HG02884 (cell line): ENCODE results near the gene RPS8.
"Not testable (repeated sequence)": the region's sequence is repeated elsewhere in the genome, so short reads cannot be mapped to it uniquely, and the experiment has no call there.

Experiments
- ATAC-seq: cut with Tn5 transposase; IDR thresholded peaks from one replicate; pipeline ENCODE4 v1.9.1; 2021; ENCODE audit warnings: mild to moderate bottlenecking, moderate library complexity; ENCODE audit not compliant: unreplicated experiment

The RPS8 gene

DNA sequence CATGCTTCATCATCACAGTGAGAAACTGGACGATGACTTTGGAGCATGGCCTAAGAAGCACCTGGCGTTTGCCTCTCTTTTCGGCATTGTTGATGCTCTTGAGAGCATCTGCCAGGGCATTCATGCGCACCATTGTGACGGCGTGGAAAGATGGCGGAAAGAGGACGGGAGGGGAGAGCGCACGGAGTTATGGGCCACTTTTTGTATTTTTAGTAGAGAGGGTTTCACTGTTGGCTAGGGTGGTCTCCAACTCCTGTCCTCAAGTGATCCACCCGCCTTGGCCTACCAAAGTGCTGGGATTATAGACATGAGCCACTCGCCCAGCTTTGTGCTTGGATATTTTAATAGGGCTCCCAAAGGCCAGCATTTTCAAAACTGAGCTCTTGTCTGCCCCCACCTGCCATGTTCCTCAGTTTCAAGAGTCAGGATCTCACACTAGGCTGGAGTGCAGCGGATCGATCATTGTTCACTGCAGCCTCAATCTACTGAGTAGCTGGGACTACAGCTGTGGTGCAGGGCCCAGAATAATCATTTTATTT is 5.3 kb downstream of the RPS8 start:
- no peak for ATAC-seq

DNA sequence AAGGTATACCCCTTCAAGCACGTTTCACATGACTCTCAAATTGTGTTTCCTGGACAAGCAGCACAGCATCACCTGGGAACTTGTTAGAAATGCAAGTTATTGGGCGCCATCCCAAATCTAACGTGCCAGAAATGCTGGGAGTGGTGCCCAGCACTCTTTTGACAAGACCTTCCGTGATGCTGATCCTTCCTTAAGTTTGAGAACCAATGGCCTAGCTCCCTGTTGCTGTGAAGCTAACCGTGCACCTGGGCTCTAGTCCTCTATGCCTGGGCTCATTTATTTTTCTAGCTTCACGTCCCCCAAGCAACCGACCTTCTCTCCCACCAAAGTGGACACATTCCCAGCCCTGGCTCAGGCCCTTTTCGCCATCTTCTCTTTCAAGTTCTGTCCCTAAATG is 8.4 kb downstream of the RPS8 start:
- ATAC-seq = no peak

DNA sequence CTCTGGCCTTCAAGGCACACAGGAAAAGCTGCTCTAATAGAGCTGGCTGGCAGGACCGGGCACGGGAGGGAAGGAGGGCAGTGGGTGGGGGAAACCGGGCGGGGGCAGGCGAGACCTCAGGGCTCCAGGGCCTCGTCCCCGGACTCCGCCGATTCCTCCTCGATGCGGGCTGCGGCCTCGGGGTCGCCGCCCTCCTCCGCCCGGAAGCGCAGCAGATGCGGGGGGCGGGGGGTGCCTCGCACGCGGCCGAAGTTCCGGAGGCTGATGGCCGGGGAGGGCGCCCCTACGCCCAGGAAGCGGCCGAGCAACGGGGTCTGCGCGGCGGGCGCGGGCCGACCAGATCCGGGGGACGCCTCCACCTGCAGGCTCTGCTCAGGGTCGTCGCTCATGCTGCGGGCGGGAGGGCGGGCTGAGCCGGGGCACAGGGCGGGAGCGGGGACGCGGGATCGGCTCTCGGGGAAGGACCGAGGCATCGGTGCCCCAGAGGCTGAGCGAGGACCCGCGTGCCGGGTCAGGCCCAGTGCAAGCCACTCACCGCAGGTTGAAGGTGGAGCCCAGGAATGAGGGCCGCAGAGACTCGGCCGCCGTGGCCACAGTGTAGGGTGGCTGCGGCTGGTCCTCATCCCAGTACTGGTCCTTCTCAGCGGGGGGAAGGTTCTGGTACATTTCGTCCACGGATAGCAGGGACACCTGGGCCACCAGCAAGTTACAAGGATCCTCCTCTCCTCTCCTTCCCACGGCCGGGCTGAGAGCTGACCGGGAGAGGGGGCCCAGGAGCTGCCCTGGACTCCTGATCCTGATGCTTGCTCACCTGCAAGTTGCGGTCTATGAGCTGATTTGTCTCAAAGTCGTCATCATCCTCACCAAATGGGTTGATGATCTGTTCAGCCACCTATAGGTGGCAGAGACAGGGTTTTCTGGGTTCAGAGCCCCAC is 9.0 kb downstream of the RPS8 start:
- no peak for ATAC-seq

DNA sequence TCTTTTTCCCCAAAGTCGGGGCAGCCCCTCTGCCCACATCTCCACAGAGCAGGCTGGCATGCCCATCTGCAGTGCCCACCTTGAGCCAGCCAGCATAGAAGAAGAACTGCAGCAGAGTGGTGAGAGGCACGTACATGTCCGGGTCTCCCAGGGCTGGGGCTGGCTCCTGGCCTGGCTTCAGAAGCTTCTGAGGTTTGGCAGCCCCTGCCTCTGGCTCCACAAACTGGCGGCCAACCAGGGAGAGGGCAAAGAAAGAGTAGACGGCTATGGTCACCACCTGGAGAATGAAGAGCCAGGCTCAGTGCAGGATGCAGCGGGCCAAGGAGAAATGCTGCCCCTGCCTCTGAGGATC is 9.7 kb downstream of the RPS8 start:
- no peak for ATAC-seq

DNA sequence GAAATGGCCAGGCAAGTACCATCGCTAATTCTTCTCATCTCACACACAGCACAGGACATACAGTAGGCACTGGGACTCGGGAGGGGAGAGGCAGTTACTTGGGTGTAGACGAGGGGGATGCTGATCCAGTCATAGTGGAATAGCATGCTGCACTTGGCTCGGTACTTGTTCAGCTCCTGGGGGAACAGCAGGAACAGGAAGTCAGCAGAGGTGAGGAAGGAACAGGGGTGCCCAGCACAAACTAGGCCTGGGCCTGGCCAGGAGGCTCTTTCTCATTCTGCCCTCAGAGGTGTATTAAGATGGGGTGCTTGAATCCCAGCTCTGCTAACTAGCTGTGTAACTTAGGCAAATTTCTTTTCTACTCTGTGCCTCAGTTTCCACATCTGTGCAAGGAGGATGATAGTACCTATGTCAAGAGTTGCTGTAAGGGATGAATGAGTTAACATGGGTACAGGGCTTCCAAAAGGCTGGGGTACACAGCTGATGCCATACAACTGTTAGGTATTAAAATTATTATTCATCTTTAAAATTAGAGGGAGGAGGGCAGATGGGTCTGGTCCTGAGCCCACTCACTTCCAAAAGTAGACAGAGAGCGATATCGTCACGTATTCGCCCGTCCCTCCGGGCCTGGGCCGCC is 10.3 kb downstream of the RPS8 start:
- no peak for ATAC-seq

DNA sequence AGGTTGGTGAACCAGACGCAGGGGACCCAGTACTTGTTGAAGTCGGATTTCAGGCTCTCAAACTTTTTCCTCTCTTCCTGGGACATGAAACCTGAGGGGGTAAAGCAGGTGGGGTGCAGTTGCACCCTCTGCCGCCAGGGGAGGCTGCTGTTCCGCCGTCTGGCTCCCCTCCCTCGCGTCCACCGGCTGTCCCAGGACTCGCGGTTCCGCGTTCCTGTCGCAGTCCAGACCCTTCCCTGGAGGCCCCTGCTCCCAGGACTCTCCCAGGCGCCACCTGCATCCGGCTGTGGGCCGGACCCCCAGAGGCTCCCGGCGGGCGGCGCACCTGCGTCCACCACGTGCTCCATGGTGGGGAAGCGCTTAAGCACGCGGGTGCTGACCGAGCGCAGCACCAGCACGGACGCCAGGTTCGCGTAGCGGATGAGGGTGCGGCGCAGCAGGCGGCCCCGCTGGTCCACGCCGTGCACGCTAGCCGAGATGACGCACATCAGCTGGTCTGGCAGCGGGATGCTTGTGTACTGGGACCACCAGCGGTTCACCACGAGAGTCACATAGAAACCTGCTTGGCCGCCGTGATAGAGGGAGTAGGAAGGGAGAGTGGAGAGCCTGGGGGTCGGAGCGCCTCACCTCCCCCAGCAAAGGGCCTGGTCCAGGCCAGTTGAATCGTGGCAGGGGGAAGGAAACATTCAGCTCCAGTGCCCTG is 10.9 kb downstream of the RPS8 start:
- no peak for ATAC-seq

DNA sequence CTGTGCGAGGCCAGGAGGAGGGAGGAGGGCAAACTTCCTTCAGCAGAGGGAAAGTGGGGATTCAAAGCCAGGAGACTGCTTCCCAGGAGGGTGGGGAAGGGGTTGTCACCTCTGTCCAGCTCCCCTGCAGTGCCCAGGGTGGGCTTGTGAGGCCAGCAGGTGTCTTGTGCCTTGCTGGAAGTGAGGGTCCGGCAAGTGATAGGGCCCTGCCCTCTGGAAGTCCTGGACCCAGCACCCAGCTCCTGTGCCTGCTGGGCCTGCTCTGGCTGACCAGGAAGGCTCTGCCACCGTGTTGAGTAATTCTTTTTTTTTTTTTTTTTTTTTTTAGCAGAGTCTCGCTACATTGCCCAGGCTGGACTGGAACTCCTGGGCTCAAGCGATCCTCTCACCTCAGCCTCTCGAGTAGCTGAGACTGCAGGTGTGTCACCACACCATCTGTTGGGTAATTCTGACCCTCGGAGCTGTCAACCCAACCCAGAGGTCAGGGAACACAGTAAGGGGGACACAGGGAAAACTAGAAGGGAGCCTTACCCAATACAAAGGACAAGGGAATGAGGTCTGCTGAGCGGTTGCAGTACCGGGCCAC is 11.6 kb downstream of the RPS8 start:
- no peak for ATAC-seq

DNA sequence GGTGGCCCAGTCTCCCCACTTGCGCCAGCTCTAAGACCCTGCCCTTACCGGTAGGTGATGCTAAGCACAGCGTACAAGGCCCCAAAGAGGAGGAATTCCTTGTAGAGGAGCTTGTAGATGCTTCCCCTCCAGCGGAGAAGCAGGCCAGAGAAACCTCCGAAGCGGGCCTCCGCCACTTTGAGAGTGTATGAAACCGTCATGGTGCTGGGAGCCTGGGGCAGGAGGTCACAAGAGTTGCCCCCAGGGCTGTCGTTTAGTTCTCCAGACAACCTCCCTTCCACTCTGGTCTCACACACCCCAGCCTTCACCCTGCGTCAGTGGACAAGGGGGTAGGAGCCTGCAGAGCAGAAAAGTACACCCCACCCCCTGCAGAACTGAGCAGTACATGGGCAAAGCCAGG is 12.2 kb downstream of the RPS8 start:
- ATAC-seq = no peak

DNA sequence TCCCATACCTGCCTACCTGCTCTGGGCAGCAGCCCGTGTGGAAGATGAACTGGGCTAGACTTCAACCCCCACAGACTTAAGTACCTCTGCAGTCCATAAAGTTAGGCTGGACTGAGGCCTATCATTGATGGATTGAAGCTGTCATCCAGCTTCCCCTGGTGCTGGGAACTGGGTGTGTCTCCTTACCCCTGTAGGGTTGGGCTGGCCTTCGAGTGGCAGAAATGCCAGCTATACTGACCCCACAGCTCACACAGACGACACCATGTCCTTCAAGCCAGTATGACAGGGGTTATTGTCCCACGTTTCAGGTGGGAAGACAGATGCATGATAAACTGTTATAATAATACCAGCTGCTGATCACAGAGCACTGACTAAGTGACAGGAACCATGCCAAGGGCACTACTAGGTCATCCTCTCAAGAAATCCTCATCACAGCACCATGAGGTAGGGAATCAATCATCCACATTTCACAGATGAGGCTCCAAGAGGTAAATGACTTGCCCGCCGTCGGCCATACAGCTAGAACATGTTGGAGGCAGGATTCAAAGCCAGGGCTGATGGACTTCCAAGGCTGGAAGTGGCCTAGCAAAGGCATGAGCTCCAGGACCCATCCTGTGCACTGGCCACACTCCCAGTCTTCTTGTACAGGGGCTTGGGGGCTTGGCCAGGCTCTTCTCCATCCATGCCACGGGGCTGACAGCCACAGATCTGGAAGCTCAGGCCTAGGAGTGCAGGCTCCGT is 12.9 kb downstream of the RPS8 start, which contains the start of gene BEST4:
BEST4 (minus strand) TSS at position 51 of the 741 bp plus-strand sequence. CDS start 465 bp downstream, outside the sequence.
- ATAC-seq = no peak

DNA sequence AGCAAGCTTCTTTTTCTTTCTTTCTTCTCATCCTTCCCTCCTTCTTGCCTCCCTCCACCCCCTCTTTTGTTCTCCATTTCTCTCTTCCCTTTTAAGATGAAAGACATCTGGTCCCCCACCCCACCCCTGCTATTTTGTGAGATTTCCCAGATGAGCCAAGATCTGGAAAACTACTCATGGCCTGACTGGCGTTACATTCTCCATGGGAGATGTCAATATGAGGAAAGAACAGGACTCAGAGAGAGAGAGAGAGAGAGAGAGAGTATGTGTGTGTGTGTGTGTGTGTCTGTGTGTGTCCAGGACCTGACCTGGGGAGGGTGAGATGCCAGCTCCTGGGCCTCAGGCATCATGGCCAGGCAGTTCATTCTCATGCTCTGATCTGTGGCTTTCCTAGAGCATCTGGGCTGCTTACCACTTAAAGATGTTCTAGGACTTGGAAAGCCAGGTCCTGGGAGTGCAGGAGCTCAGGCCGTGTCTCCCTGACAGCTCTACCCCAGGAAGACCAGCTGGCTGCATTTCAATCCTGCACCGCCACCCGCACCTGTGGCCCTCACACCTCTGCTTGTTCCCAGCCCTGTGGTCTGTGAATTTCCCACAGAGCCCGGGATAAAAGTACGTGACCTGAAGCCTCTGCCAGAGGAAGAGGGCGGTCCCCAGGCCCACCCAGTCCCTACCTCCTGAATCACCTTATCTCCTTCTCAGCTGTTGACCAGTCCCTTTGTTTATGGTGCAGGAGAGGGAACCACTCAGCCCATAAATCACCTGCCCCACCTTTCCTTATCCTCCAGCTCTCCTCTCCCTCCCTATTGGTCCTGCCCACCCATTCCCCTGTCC is 15.8 kb downstream of the RPS8 start:
- no peak for ATAC-seq

DNA sequence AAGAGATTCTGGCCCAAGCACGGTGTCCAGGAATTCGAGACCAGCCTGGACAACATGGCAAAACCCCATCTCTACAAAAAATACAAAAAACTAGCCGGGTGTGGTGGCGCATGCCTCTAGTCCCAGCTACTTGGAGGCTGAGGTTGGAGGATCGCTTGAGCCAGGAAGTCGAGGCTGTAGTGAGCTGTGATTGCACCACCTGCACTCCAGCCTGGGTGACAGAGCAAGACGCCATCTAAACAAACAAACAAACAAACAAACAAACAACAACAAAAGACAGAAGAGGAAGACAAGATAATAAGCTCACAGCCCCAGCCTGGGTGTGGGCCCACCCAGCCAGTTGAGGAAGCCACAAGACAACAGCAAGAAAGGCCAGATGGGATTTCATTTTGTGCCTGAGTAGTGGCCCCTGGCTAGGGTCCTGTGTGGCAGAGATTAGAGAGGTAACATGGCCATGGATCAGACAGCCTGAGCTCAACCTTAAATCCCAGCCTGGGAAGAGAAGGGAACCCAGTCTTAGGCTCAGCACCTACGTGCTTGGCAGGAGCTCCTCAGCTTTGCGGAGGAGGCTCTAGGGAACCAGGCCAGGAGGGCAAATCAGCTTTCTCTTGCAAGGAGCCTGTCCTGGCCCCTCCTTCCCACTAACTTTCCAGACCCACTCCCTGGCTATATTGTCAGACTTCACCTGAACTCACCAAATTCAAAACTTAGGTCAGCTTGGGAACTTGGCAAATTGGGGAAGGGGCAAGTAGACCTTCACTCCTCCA is 17.6 kb downstream of the RPS8 start:
- ATAC-seq = no peak

DNA sequence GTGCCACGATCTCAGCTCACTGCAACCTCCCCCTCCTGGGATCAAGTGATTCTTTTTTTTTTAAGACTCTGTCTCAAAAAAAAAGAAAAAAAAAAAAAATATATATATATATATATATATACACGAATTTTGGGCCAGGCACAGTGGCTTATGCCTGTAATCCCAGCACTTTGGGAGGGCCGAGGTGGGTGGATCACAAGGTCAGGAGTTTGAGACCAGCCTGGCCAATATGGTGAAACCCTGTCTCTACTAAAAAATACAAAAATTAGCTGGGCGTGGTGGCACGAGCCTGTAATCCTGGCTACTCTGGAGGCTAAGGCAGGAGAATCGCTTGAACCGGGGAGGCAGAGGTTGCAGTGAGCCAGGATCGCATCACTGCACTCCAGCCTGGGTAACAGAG is 22.5 kb downstream of the RPS8 start:
- not testable (repeated sequence) for ATAC-seq

DNA sequence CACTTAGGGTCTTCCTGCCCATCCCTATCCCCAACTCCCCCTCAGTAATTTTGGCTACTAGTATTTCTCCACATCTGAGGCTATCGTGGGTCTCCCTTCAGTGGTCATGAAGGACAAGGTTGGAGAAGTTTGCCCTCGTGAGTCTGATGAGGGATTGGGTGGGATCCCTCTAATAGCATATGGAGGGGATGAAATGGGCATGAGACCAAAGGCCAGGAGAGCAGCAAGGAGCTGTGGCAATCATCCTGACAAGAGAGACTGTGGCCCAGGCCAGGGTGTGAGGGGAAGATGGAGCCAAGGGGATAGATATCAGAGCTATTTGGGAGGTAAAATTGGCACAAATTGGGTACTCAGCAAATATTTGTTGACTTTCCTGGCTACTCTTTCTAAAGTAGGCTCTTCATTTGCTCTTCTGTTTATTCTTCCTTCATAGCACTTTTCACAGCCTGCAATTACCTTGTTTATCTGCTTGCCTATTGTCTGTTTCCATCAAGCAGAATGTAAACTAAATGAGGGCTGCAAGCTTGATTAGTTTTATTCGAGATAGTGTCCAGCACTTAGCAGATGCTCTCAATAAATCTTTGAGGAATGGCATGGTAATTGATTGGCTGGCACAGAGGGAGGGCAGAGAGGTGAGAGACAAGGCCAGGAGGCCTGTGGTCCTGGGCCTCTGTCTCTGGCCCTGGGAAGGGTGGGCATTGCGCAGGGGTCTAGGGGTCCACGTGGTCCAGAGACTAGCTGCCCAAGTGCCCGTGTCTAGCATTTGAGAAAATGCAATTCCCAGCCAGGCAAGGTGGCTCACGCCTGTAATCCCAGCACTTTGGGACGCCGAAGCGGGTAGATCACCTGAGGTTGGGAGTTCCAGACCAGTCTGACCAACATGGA is 23.4 kb downstream of the RPS8 start:
- ATAC-seq = no peak

DNA sequence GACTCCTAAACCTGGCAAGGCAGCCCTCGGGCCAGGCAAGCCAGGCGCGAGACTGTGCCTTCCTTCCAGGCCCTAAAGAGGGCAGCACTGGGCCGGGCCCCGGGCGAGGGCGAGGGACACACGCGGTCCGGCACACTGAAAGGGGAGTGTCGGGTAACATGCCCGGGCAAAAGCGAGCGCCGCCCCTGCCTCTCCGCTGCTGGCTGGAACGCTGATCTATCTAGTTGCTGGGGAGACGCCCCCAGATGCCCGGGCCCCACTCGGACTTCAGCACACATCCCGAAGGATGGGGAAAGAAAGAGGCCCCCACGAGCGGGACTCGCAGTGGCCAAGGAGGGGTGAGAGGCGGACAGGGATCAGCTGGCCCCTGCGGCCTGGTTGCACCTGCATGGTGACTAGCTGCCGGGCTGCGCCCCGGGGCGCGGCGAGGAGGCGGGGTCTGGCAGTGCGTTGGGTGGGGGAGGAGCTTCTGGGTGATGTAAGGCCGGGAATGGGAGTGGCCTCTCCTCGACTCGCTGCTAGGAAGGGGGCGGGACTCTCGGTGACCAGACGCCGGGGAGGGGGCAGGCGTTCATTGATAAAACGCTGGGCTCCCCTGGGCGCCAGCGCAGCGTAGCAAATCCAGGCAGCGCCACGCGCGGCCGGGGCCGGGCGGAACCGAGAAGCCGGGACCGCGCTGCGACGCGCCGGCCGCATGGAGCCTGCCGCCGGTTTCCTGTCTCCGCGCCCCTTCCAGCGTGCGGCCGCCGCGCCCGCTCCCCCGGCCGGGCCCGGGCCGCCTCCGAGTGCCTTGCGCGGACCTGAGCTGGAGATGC is 24.6 kb downstream of the RPS8 start, which contains the start of gene PLK3:
PLK3 (plus strand) TSS at position 608 of the 815 bp plus-strand sequence; CDS start at position 695, 87 bp downstream.
- ATAC-seq = peak; percentile 83

DNA sequence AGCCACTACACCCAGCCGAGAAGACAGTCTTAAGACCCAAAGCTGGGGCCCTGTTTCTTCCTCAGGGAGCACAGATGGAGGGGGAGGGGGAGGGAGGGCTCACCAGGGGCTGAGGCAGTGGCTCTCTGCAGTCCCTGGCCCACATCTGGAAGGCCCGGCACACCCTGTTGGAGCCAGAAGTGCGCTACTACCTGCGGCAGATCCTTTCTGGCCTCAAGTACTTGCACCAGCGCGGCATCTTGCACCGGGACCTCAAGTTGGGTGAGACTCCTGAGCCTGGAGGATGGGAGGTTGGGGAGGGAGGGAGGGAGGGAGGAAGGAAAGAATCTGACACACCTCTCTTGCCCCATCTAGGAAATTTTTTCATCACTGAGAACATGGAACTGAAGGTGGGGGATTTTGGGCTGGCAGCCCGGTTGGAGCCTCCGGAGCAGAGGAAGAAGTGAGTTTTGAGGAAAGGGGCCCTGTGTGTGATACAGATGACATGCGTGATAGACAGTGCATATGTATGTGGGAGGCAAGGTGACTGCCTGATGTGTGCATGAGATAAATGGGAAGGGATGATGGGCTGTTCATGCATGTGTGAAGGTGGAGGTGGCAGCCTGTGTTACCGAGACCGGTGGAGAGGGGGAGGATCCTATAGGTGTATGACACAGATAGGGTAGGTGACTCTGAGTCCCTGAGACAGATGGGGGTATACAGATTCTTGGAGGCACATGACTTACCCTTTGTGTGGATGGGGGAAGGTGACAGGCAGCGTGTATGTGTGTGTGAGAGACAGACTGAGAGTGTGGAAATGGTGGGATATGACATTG is 26.4 kb downstream of the RPS8 start:
- no peak for ATAC-seq
